Esophagus muscularis mucosa (tissue), 4 donors: Measurements from ENCODE around the gene ZSCAN2. TPM values are rescaled to one million over a fixed set of nuclear protein-coding genes. Genes with fewer than 3 reads are reported as not detected.

Experiments
- DNase-seq: peaks from one replicate; pipeline ENCODE4 v3.0.0-alpha.2; 2017; ENCODE audit errors: extremely low spot score
- H3K27ac ChIP-seq, 4 donors: fragments of 200-600 bp; sonication (generic); replicated peaks in 1 of 4; 1 replicate in 3 of 4; 2 replicates in 1 of 4; pipeline ENCODE4 v1.5.1; 2016 to 2019; ENCODE audit warnings: mild to moderate bottlenecking in 1 of 4
- H3K27me3 ChIP-seq, 4 donors: fragments of 200-600 bp; sonication (generic); one replicate each; pipeline versions ENCODE4 v1.5.1 to v1.6.0; 2016 to 2019
- H3K36me3 ChIP-seq, 4 donors: fragments of 200-600 bp; sonication (generic); one replicate each; pipeline ENCODE4 v1.5.1; 2016 to 2019
- H3K4me1 ChIP-seq, 4 donors: fragments of 200-600 bp; sonication (generic); one replicate each; pipeline ENCODE4 v1.5.1; 2016 to 2019
- H3K4me3 ChIP-seq, 4 donors: fragments of 200-600 bp; sonication (generic); 1 replicate in 2 of 4; 2 replicates in 2 of 4; pipeline ENCODE4 v1.5.1; 2016 to 2019; ENCODE audit warnings: mild to moderate bottlenecking in 4 of 4, moderate library complexity in 1 of 4
- H3K9me3 ChIP-seq, 4 donors: fragments of 200-600 bp; sonication (generic); 1 replicate in 3 of 4; 2 replicates in 1 of 4; pipeline ENCODE4 v1.5.1; 2016 to 2019
- CTCF ChIP-seq, 3 experiments: fragments of 200-600 bp in 2 of 3; fragments of 450-650 bp in 1 of 3; sonication (generic) in 2 of 3; IDR thresholded peaks; one replicate each; pipeline ENCODE4 v1.5.1; 2017 to 2019; ENCODE audit warnings: antibody characterized with exemption in 3 of 3, mild to moderate bottlenecking in 2 of 3, moderate library complexity in 1 of 3
- EP300 ChIP-seq: sonication (generic); formaldehyde crosslinking; IDR thresholded peaks from one replicate; pipeline ENCODE4 v1.6.1; 2017; ENCODE audit warnings: antibody characterized with exemption
- POLR2A ChIP-seq: fragments of 450-650 bp; IDR thresholded peaks from one replicate; pipeline ENCODE4 v1.6.1; 2017; ENCODE audit warnings: antibody characterized with exemption, moderate library complexity, mild to moderate bottlenecking, low read depth
- POLR2AphosphoS5 ChIP-seq, 2 donors: sonication (generic); formaldehyde crosslinking; IDR thresholded peaks; one replicate each; pipeline ENCODE4 v1.6.1; 2017; ENCODE audit warnings: antibody characterized with exemption in 2 of 2
- WGBS: methylation state at CpG from one replicate; pipeline ENCODE4 v1.1.5; 2018; 5-methylcytosine and 5-hydroxymethylcytosine counted together
- intact Hi-C: fragments of 100-400 bp; cut with DNase I; formaldehyde crosslinking; loops from one replicate; pipeline ENCODE4 v1.15.1; 2023
- total RNA-seq, 4 donors: library from RNA; depleted of rRNA; stranded (reverse); fragments of >200 nt; gene quantifications; one replicate each; pipeline versions ENCODE4 v1.1.0 to v1.2.1, GENCODE V29; 2016

Gene ZSCAN2
- total RNA-seq, 4 donors from 2014 or later = 4.6 to 9.5 (median 7.7) TPM

- no peaks in the 10 kb centered on the region for H3K9me3 ChIP-seq
- H3K4me3 ChIP-seq = no peak overlapping the region
- DNase-seq = no peak
- no peaks in the 10 kb centered on the region for H3K27me3 ChIP-seq
- 83% methylated on average over 19 of the region's 19 CpGs for WGBS
- peaks cover 6 to 35% (median 19%) of the 10 kb centered on the region in 4 donors for H3K4me1 ChIP-seq
- intact Hi-C loops = no loop called here
- H3K27ac ChIP-seq = no peak overlapping the region
- peaks cover 0 to 44% (median 26%) of the 10 kb centered on the region in 4 donors for H3K36me3 ChIP-seq
- TF ChIP-seq EP300 (no peak), CTCF (IDR thresholded peaks at IDR 0.05) (no peak), POLR2A (no peak), POLR2AphosphoS5 (IDR thresholded peaks at IDR 0.05) (no peak)
Observed at GRCh38 chr15:84604826-84605553, 4.2 kb downstream of the ZSCAN2 start.

- 51% methylated on average over 2 of the region's 2 CpGs for WGBS
- intact Hi-C loops = no loop called here
- Histone ChIP-seq H3K27me3 (no peaks in the 10 kb centered on the region), H3K4me1 (peaks cover 5 to 32% (median 17%) of the 10 kb centered on the region in 4 donors), H3K27ac (no peak overlapping the region), H3K9me3 (no peaks in the 10 kb centered on the region), H3K36me3 (peaks cover 0 to 44% (median 26%) of the 10 kb centered on the region in 4 donors), H3K4me3 (no peak overlapping the region)
- no peak for DNase-seq
- no peak for TF ChIP-seq POLR2AphosphoS5 (IDR thresholded peaks at IDR 0.05)
- no peak for TF ChIP-seq CTCF (IDR thresholded peaks at IDR 0.05)
Observed at GRCh38 chr15:84605554-84605882, 4.7 kb downstream of the ZSCAN2 start.

- Histone ChIP-seq H3K27me3 (no peaks in the 10 kb centered on the region), H3K27ac (no peak overlapping the region), H3K4me3 (no peak overlapping the region), H3K4me1 (peaks cover 4 to 25% (median 11%) of the 10 kb centered on the region in 4 donors), H3K36me3 (peaks cover 0 to 44% (median 26%) of the 10 kb centered on the region in 4 donors), H3K9me3 (no peaks in the 10 kb centered on the region)
- no peak for DNase-seq
- TF ChIP-seq POLR2A (no peak), EP300 (no peak), POLR2AphosphoS5 (IDR thresholded peaks at IDR 0.05) (no peak), CTCF (IDR thresholded peaks at IDR 0.05) (no peak)
- WGBS = 77% methylated on average over 8 of the region's 8 CpGs
- intact Hi-C loops = no loop called here
Observed at GRCh38 chr15:84606653-84607120, 5.9 kb downstream of the ZSCAN2 start.

- WGBS = 78% methylated on average over 1 of the region's 1 CpG
- Histone ChIP-seq H3K4me1 (peaks cover 0 to 12% (median 4%) of the 10 kb centered on the region in 4 donors), H3K36me3 (peaks cover 0 to 42% (median 25%) of the 10 kb centered on the region in 4 donors), H3K27me3 (no peaks in the 10 kb centered on the region), H3K27ac (no peak overlapping the region), H3K4me3 (no peak overlapping the region), H3K9me3 (no peaks in the 10 kb centered on the region)
- intact Hi-C loops = no loop called here
- no peak for DNase-seq
- TF ChIP-seq POLR2AphosphoS5 (IDR thresholded peaks at IDR 0.05) (no peak), CTCF (IDR thresholded peaks at IDR 0.05) (no peak), POLR2A (no peak), EP300 (no peak)
Observed at GRCh38 chr15:84608707-84609284, 8.0 kb downstream of the ZSCAN2 start.
